GM12874 (cell line): ENCODE measurements around the gene AAMP.

Experiments used
- TF ChIP-seq, protein P1 (sequence below): IDR thresholded peaks from 2 replicates; pipeline ENCODE4 v1.5.1; 2011; ENCODE audit warnings: low read depth, mild to moderate bottlenecking, control low read depth, low read length, moderate library complexity; ENCODE audit not compliant: insufficient read depth

The AAMP gene

GRCh38 chr2:218256612-218257350, 13.2 kb downstream of the AAMP start:
- TF ChIP-seq, protein P1, sequence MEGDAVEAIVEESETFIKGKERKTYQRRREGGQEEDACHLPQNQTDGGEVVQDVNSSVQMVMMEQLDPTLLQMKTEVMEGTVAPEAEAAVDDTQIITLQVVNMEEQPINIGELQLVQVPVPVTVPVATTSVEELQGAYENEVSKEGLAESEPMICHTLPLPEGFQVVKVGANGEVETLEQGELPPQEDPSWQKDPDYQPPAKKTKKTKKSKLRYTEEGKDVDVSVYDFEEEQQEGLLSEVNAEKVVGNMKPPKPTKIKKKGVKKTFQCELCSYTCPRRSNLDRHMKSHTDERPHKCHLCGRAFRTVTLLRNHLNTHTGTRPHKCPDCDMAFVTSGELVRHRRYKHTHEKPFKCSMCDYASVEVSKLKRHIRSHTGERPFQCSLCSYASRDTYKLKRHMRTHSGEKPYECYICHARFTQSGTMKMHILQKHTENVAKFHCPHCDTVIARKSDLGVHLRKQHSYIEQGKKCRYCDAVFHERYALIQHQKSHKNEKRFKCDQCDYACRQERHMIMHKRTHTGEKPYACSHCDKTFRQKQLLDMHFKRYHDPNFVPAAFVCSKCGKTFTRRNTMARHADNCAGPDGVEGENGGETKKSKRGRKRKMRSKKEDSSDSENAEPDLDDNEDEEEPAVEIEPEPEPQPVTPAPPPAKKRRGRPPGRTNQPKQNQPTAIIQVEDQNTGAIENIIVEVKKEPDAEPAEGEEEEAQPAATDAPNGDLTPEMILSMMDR: no peak

DNA sequence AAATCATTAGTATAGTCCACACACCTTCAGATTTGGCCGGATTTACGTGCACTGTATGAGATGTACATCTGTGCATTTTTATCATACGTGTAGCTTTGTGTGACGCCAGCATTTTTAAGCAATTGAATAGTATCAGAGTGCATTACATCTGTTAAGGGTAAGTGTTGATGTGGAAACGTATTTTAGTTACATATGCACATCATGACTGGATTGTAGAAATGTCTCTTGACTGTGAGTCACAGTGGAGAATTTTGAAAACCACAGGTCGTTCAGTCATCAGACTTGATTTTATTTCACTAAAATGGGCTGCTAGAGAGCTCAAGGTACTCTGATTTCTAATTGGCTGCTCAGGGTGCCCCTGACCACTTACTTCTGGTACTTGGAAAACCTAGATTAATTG, 14.5 kb downstream of the AAMP start:
- TF ChIP-seq, protein P1: no peak

DNA sequence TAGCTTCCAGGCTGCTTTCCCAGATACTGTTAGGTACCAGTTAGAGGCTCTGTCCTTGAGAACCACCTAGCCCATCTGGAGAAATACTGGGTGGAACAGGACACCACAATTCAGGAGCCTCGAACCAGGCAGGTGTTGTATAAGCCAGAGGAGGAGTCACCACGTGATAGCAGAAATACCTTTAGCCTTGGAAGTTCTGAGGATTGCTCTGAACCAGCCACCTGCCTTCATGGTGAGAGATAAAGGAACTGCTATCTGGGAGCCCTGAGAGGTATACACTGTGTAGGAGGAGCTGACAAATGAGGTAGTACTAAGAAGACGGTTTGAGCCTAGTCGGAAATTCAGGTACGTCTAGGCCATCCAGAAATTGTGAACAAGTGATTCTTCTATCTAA, 16.7 kb downstream of the AAMP start:
- TF ChIP-seq, protein P1: no peak

GRCh38 chr2:218252509-218253231, 17.3 kb downstream of the AAMP start:
- TF ChIP-seq, protein P1: no peak

GRCh38 chr2:218249691-218250090, 20.2 kb downstream of the AAMP start:
- TF ChIP-seq, protein P1: no peak

DNA sequence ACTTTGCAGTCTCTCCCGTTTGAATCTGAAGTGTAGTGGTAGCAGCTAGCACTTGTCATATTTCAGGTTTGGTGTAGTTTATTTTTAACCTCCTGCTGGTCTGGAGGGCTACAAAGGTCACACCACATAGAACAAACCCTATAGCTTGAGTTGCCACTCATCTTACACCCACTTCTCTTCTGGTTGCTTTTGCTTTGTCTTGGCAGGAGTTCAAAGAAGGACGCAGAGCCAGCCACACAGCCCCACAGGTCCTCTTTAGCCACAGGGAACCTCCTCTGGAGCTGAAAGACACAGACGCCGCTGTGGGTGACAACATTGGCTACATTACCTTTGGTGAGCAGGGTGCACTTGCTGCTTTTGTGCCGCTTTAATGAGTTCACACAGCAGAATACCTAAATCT, 24.7 kb downstream of the AAMP start:
- TF ChIP-seq, protein P1: no peak

GRCh38 chr2:218244665-218245064, 25.3 kb downstream of the AAMP start:
- TF ChIP-seq, protein P1: no peak
